Prostate gland (tissue), 2 donors: ENCODE data around the gene BMERB1.

Experiments
- POLR2A ChIP-seq: fragments of 450-650 bp; IDR thresholded peaks from one replicate; pipeline ENCODE4 v1.6.1; 2016; ENCODE audit warnings: antibody characterized with exemption, mild to moderate bottlenecking
- POLR2AphosphoS5 ChIP-seq: sonication (generic); formaldehyde crosslinking; IDR thresholded peaks from one replicate; pipeline ENCODE4 v1.6.1; 2017; ENCODE audit warnings: antibody characterized with exemption
- TF ChIP-seq, protein P1 (sequence below), 4 experiments: fragments of 200-600 bp in 2 of 4; fragments of 450-650 bp in 2 of 4; sonication (generic) in 2 of 4; IDR thresholded peaks; 1 replicate in 3 of 4; 2 replicates in 1 of 4; pipeline ENCODE4 v1.5.1; 2016 to 2019; ENCODE audit warnings: antibody characterized with exemption in 4 of 4, mild to moderate bottlenecking in 2 of 4, moderate library complexity in 2 of 4

- TF ChIP-seq POLR2AphosphoS5 (no peak), POLR2A (no peak)
- TF ChIP-seq, protein P1, sequence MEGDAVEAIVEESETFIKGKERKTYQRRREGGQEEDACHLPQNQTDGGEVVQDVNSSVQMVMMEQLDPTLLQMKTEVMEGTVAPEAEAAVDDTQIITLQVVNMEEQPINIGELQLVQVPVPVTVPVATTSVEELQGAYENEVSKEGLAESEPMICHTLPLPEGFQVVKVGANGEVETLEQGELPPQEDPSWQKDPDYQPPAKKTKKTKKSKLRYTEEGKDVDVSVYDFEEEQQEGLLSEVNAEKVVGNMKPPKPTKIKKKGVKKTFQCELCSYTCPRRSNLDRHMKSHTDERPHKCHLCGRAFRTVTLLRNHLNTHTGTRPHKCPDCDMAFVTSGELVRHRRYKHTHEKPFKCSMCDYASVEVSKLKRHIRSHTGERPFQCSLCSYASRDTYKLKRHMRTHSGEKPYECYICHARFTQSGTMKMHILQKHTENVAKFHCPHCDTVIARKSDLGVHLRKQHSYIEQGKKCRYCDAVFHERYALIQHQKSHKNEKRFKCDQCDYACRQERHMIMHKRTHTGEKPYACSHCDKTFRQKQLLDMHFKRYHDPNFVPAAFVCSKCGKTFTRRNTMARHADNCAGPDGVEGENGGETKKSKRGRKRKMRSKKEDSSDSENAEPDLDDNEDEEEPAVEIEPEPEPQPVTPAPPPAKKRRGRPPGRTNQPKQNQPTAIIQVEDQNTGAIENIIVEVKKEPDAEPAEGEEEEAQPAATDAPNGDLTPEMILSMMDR (IDR thresholded peaks at IDR 0.05): no peak
These were observed 130.4 kb downstream of the BMERB1 start for GRCh38 chr16:15564604-15565339.
